ENCODE data around the gene GPC1.

GPC1 gene

DNA sequence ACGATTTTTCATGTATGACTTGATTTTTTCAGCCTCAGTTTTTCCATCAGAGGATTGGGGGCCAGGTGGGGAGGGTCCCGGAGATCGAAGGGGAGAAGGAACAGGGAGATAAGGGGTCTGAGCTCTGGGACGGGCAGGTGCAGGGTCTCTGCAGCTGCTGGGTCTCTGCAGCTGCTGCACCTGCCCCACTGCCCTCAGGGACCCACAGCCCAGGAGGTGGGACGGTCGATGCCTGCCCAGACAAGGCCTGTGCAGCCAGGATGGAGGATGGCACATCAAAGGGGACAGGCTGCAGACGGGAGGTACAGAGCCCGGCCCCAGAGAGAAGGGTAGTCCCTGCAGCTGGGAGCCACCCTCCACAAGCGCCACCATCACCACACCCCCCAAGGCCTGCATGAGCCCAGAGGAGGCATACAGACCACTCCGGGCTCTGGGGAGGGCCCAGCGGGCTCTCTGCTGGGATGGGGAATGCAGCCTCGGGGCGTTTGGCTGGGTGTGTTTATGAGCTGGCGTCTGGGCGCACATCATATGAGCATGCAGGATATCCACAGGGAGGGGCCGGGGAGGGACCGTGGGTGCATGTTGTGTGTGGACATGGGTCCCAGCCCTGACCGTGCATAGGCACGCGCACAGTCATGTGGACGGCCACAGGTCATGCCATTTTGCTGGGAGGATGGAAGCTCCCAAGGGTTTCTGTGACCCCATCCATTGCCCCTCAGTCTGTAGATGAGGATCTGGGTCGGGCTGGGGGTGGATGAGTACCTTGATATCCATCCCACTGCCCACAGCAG, 34.9 kb upstream of the GPC1 start:
- Mint-ChIP-seq H3K4me3 (no peak overlapping the region), H3K9me3 (no peaks in the 10 kb centered on the region), H3K36me3 (ENCODE audit: insufficient read depth) (no peaks in the 10 kb centered on the region), H3K27ac (ENCODE audit: low read depth) (no peak overlapping the region), H3K4me1 (peaks cover 12% of the 10 kb centered on the region), H3K27me3 (peaks cover 35% of the 10 kb centered on the region)
- DNase-seq (ENCODE audit: low spot score in 2 of 2), result no peak
- no peak for ATAC-seq (replicated peaks; ENCODE audit: extremely low read depth, poor library complexity, severe bottlenecking)

DNA sequence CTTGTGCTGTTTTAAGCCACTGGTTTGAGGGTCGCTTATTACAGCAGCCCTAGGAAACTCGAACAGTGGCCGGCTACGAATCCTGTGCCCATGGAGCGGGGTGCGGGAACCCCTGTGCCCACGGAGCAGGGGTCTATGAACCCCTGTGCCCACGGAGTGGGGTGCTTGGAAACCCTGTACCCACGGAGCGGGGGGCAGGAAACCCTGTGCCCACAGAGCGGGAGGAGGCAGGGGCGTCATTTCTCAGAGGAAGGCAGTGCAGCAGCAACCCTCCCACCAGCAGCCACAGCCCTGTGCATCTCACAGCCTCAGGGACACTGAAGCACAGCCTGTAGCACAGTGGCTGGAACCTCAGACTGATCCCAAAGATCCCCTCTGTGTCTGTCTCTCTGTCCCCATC, 34.2 kb upstream of the GPC1 start:
- Mint-ChIP-seq H3K27ac (ENCODE audit: low read depth) (no peak overlapping the region), H3K27me3 (peaks cover 41% of the 10 kb centered on the region), H3K36me3 (ENCODE audit: insufficient read depth) (no peaks in the 10 kb centered on the region), H3K4me1 (peaks cover 12% of the 10 kb centered on the region), H3K4me3 (no peak overlapping the region), H3K9me3 (no peaks in the 10 kb centered on the region)
- no peak for DNase-seq (ENCODE audit: low spot score in 2 of 2)
- no peak for ATAC-seq (replicated peaks; ENCODE audit: extremely low read depth, poor library complexity, severe bottlenecking)

- H3K36me3 Mint-ChIP-seq (ENCODE audit: insufficient read depth), result no peaks in the 10 kb centered on the region
- H3K4me1 Mint-ChIP-seq, result peaks cover 12% of the 10 kb centered on the region
- no peak for ATAC-seq (replicated peaks; ENCODE audit: extremely low read depth, poor library complexity, severe bottlenecking)
- no peak overlapping the region for H3K4me3 Mint-ChIP-seq
- no peak overlapping the region for H3K27ac Mint-ChIP-seq (ENCODE audit: low read depth)
- peaks cover 41% of the 10 kb centered on the region for H3K27me3 Mint-ChIP-seq
- no peaks in the 10 kb centered on the region for H3K9me3 Mint-ChIP-seq
- DNase-seq (ENCODE audit: low spot score in 2 of 2), result no peak
These were observed 33.5 kb upstream of the GPC1 start for GRCh38 chr2:240401781-240402551.

DNA sequence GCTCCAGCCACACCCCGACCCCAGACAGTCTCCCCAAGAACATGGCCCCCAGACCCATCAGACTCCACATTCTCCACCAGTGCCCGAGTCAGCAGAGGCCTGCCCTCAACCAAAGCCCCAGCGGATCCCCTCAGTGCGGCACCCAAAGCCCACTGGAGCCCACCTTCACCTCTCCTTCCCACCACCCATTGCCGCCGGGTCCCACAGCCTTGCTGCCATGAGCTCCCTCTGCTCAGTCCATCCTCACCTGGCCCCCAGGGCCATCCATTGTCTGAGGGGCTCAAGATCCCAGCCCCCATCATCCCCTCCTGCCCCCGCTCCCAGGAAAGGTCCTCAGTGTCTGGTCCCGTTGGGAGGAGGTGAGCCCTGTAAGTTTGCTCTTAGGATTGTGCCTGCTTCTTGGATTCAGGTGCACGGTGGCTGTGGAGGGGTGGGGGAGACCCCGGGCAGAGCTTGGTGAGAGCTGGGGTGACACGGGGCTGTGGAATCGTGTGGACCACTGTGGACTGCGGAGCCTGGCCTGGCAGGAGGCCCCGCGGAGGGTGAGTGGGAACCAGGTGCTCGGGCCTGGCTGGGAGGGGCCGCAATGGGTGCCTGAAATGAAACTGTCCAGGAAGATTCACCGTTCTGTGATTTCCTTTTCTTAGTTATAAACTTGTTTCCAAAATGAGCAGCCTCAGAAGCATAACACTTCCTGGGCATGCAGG, 32.7 kb upstream of the GPC1 start:
- ATAC-seq (replicated peaks; ENCODE audit: extremely low read depth, poor library complexity, severe bottlenecking) (no peak), DNase-seq (ENCODE audit: low spot score in 2 of 2) (no peak)
- Mint-ChIP-seq H3K4me3 (no peak overlapping the region), H3K27me3 (peaks cover 41% of the 10 kb centered on the region), H3K27ac (ENCODE audit: low read depth) (no peak overlapping the region), H3K9me3 (no peaks in the 10 kb centered on the region), H3K4me1 (peaks cover 12% of the 10 kb centered on the region), H3K36me3 (ENCODE audit: insufficient read depth) (no peaks in the 10 kb centered on the region)

DNA sequence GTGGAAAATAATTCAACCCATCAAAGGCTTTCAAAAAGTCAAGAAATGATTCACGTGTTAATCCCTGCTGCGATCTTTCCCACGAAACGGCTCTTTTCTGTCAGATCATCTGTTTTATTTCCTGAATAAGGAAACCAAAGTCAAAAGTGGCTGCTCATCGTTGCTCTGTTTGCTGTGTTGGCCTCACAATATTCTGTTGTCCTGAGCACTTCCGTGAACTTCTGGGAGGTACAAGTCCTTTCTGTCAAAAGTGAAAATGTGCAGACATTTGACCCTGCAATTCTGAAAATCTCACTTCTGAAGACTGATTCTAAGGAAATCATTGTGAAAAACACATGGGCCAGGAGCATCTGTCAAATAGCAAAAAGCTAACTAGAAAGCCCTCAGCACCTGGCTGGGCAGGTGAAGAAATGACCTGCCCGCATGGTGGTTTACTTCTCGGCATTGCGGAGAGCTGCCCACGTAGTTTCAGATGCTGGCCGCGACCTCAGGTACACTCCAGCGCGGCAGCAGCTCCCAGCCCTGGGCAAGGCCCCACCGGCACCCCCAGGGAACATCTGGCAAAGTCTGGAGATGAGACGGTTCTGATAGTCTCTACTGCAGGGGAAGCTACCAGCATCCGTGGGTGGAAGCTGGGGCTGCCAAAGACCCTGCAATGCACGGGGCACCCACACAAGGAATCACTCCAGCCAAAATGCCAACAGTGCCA, 31.9 kb upstream of the GPC1 start:
- Mint-ChIP-seq H3K4me1 (peaks cover 12% of the 10 kb centered on the region), H3K4me3 (no peak overlapping the region), H3K36me3 (ENCODE audit: insufficient read depth) (no peaks in the 10 kb centered on the region), H3K27me3 (peaks cover 41% of the 10 kb centered on the region), H3K9me3 (no peaks in the 10 kb centered on the region), H3K27ac (ENCODE audit: low read depth) (no peak overlapping the region)
- DNase-seq (ENCODE audit: low spot score in 2 of 2) (no peak), ATAC-seq (replicated peaks; ENCODE audit: extremely low read depth, poor library complexity, severe bottlenecking) (no peak)

DNA sequence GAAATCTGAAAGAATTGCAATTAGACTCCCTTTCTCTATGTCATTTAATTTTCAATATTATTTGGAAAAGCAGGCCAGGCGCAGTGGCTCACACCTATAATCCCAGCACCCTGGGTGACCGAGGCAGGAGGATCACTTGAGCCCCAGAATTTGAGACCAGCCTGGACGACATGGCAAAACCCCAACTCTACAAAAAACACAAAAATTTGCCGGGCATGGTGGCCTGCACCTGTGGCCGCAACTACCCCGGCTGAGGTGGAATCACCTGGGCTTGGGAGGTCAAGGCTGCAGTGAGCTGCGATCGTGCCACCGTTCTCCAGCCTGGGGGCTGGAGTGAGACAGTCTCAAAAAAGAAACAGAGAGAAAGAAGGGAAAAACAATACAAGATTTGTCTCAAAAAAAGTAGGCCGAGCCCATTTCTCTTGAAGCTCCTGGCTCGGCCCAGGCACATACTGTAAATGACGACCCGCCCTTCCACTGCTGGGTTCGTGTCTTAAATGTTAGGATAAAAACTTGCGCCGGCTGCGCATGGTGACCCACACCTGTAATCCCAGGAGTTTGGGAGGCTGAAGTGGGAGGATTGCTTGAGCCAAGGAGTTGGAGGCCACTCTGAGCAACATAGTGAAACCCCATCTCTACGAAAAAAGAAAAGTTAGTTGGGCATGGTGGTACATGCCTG, 31.1 kb upstream of the GPC1 start:
- no peak for ATAC-seq (replicated peaks; ENCODE audit: extremely low read depth, poor library complexity, severe bottlenecking)
- peaks cover 12% of the 10 kb centered on the region for H3K4me1 Mint-ChIP-seq
- H3K4me3 Mint-ChIP-seq, result no peak overlapping the region
- no peaks in the 10 kb centered on the region for H3K9me3 Mint-ChIP-seq
- DNase-seq (ENCODE audit: low spot score in 2 of 2), result no peak
- H3K27me3 Mint-ChIP-seq, result peaks cover 41% of the 10 kb centered on the region
- H3K36me3 Mint-ChIP-seq (ENCODE audit: insufficient read depth), result no peaks in the 10 kb centered on the region
- no peak overlapping the region for H3K27ac Mint-ChIP-seq (ENCODE audit: low read depth)

- Mint-ChIP-seq H3K4me3 (no peak overlapping the region), H3K4me1 (peaks cover 12% of the 10 kb centered on the region), H3K9me3 (no peaks in the 10 kb centered on the region), H3K27me3 (peaks cover 37% of the 10 kb centered on the region), H3K36me3 (ENCODE audit: insufficient read depth) (no peaks in the 10 kb centered on the region), H3K27ac (ENCODE audit: low read depth) (no peak overlapping the region)
- DNase-seq (ENCODE audit: low spot score in 2 of 2) (no peak), ATAC-seq (replicated peaks; ENCODE audit: extremely low read depth, poor library complexity, severe bottlenecking) (no peak)
These were observed 30.3 kb upstream of the GPC1 start for GRCh38 chr2:240405133-240405532.

DNA sequence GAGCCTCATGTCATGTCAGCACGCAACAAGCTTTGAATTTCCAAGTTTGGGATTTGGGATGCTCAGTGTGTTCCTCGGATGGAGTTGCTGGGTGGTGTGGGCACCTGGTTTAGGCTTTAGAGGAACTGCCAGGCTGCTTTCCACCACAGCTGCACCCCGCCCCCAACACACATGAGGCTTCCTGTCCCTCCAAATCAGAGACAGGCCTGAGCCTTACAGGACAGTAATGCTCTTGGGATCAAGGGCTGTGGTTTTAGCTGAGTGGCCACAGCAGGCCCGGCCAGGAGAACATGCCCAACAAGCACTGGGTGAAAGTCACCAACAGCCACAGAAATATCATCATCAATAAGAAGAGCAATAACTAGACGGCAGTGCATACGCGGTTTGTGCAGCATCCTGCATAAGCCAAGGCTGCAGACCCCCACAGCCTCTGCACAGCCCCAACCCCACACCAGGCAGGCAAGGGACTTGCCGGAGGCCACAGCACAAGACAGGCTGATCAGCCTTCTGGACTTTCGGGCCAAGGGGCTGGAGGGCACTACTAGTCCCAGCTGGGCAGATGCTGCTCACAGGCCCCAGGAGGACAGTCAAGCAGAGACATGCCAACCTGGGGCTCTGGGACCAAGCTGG, 29.7 kb upstream of the GPC1 start:
- no peak for DNase-seq (ENCODE audit: low spot score in 2 of 2)
- H3K27me3 Mint-ChIP-seq, result peaks cover 37% of the 10 kb centered on the region
- ATAC-seq (replicated peaks; ENCODE audit: extremely low read depth, poor library complexity, severe bottlenecking), result no peak
- no peak overlapping the region for H3K4me3 Mint-ChIP-seq
- H3K4me1 Mint-ChIP-seq, result peaks cover 12% of the 10 kb centered on the region
- H3K27ac Mint-ChIP-seq (ENCODE audit: low read depth), result no peak overlapping the region
- no peaks in the 10 kb centered on the region for H3K36me3 Mint-ChIP-seq (ENCODE audit: insufficient read depth)
- H3K9me3 Mint-ChIP-seq, result no peaks in the 10 kb centered on the region

GRCh38 chr2:240407090-240407489, 28.4 kb upstream of the GPC1 start:
- no peaks in the 10 kb centered on the region for H3K9me3 Mint-ChIP-seq
- no peak overlapping the region for H3K27ac Mint-ChIP-seq (ENCODE audit: low read depth)
- DNase-seq (ENCODE audit: low spot score in 2 of 2) (no peak), ATAC-seq (replicated peaks; ENCODE audit: extremely low read depth, poor library complexity, severe bottlenecking) (no peak)
- peaks cover 12% of the 10 kb centered on the region for H3K4me1 Mint-ChIP-seq
- no peak overlapping the region for H3K4me3 Mint-ChIP-seq
- peaks cover 41% of the 10 kb centered on the region for H3K27me3 Mint-ChIP-seq
- no peaks in the 10 kb centered on the region for H3K36me3 Mint-ChIP-seq (ENCODE audit: insufficient read depth)

GRCh38 chr2:240410004-240410403, 25.5 kb upstream of the GPC1 start:
- Mint-ChIP-seq H3K27ac (ENCODE audit: low read depth) (no peak overlapping the region), H3K4me3 (no peak overlapping the region), H3K4me1 (no peaks in the 10 kb centered on the region), H3K27me3 (peaks cover 26% of the 10 kb centered on the region), H3K9me3 (no peaks in the 10 kb centered on the region), H3K36me3 (ENCODE audit: insufficient read depth) (no peaks in the 10 kb centered on the region)
- ATAC-seq (replicated peaks; ENCODE audit: extremely low read depth, poor library complexity, severe bottlenecking), result no peak
- no peak for DNase-seq (ENCODE audit: low spot score in 2 of 2)

DNA sequence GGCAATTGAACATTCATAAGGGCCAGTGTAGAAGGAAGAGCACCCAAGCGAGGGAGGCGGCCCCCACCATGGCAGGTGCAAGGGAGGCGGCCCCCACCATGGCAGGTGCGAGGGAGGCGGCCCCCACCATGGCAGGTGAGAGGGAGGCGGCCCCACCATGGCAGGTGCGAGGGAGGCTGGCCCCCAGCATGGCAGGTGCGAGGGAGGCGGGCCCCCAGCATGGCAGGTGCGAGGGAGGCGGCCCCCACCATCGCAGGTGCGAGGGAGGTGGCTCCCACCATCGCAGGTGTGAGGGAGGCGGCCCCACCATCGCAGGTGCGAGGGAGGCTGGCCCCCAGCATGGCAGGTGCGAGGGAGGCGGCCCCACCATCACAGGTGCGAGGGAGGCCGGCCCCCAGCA, 24.7 kb upstream of the GPC1 start:
- Mint-ChIP-seq H3K27me3 (peaks cover 20% of the 10 kb centered on the region), H3K27ac (ENCODE audit: low read depth) (no peak overlapping the region), H3K4me1 (no peaks in the 10 kb centered on the region), H3K36me3 (ENCODE audit: insufficient read depth) (no peaks in the 10 kb centered on the region), H3K9me3 (no peaks in the 10 kb centered on the region), H3K4me3 (no peak overlapping the region)
- ATAC-seq (replicated peaks; ENCODE audit: extremely low read depth, poor library complexity, severe bottlenecking) (no peak), DNase-seq (ENCODE audit: low spot score in 2 of 2) (no peak)
